B cell (primary cell): Measurements from ENCODE around the gene RECK. TPM values are rescaled to one million over a fixed set of nuclear protein-coding genes. Genes with fewer than 3 reads are reported as not detected.

Experiments used
- ATAC-seq: fragments of 200-7000 bp; cut with Tn5 transposase; one replicate; pipeline ENCODE4 v1.10.0; 2021; ENCODE audit warnings: low read depth, mild to moderate bottlenecking, moderate number of reproducible peaks, moderate library complexity
- CTCF ChIA-PET: fragments of 350-600 bp; sonication (Branson Sonifier 250); formaldehyde crosslinking; loops from one replicate; lab custom pipeline; 2021; ENCODE audit warnings: antibody characterized with exemption, inconsistent platforms; lab: Charles Lee
- POLR2A ChIA-PET: fragments of 350-600 bp; sonication (Branson Sonifier 250); formaldehyde crosslinking; loops from one replicate; lab custom pipeline; 2021; ENCODE audit warnings: antibody characterized with exemption; lab: Charles Lee
- DNase-seq: peaks from one replicate; pipeline ENCODE4 v3.0.0; 2013
- H2AFZ ChIP-seq: 2 replicates; pipeline ENCODE4 v1.6.1; 2012; ENCODE audit warnings: mild to moderate bottlenecking, low read depth, low read length; ENCODE audit not compliant: insufficient read depth, poor library complexity, severe bottlenecking
- H3K27ac ChIP-seq, 2 donors: 1 replicate in 1 of 2; 2 replicates in 1 of 2; pipeline ENCODE4 v1.5.1; 2012 to 2013; ENCODE audit warnings: low read length in 2 of 2, mild to moderate bottlenecking in 2 of 2, moderate library complexity in 1 of 2
- H3K27me3 ChIP-seq, 4 experiments: fragments of 200-600 bp in 1 of 4; sonication (generic) in 1 of 4; replicated peaks in 1 of 4; 1 replicate in 2 of 4; 2 replicates in 2 of 4; pipeline versions ENCODE4 v1.6.1 to v1.7.0; 2013 to 2016; ENCODE audit warnings: low read length in 3 of 4, mild to moderate bottlenecking in 2 of 4, mixed read lengths in 1 of 4, moderate library complexity in 1 of 4; ENCODE audit not compliant: insufficient read depth in 4 of 4, control insufficient read depth in 3 of 4; ENCODE audit errors: control extremely low read depth in 1 of 4
- H3K36me3 ChIP-seq, 2 experiments: replicated peaks in 1 of 2; 1 replicate in 1 of 2; 2 replicates in 1 of 2; pipeline versions ENCODE4 v1.6.1 to v1.7.1; 2013; ENCODE audit warnings: low read length in 1 of 2; ENCODE audit not compliant: insufficient read depth in 2 of 2, control insufficient read depth in 1 of 2; ENCODE audit errors: control extremely low read depth in 1 of 2, extremely low read depth in 1 of 2
- H3K4me1 ChIP-seq, 2 donors: fragments of 200-600 bp in 1 of 2; sonication (generic) in 1 of 2; 1 replicate in 1 of 2; 2 replicates in 1 of 2; pipeline versions ENCODE4 v1.5.1 to v1.6.1; 2013 to 2017; ENCODE audit warnings: low read length in 2 of 2; ENCODE audit not compliant: control insufficient read depth in 2 of 2, insufficient read depth in 2 of 2
- H3K4me2 ChIP-seq: replicated peaks from 2 replicates; pipeline ENCODE3; 2012; ENCODE audit warnings: mild to moderate bottlenecking, low read depth, low read length; ENCODE audit not compliant: poor library complexity, severe bottlenecking
- H3K4me3 ChIP-seq, 5 experiments: fragments of 200-600 bp in 1 of 5; sonication (generic) in 1 of 5; 1 replicate in 3 of 5; 2 replicates in 2 of 5; pipeline versions ENCODE4 v1.5.1 to v1.7.0; 2011 to 2016; ENCODE audit warnings: low read length in 4 of 5, mild to moderate bottlenecking in 4 of 5, low read depth in 2 of 5, control low read depth in 1 of 5, moderate library complexity in 1 of 5; ENCODE audit not compliant: insufficient read depth in 1 of 5; ENCODE audit errors: control extremely low read depth in 1 of 5, extremely low read depth in 1 of 5
- H3K79me2 ChIP-seq: fragments of 200-600 bp; sonication (generic); one replicate; pipeline ENCODE4 v1.6.0; 2016; ENCODE audit warnings: low read length; ENCODE audit not compliant: control insufficient read depth, insufficient read depth
- H3K9ac ChIP-seq: fragments of 200-600 bp; sonication (generic); 2 replicates; pipeline ENCODE4 v1.6.1; 2017; ENCODE audit warnings: mild to moderate bottlenecking, low read length, moderate library complexity
- H3K9me3 ChIP-seq, 3 donors: one replicate each; pipeline versions ENCODE4 v1.6.1 to v1.7.1; 2013; ENCODE audit warnings: low read length in 2 of 3; ENCODE audit not compliant: control insufficient read depth in 2 of 3, insufficient read depth in 1 of 3; ENCODE audit errors: control extremely low read depth in 1 of 3
- H4K20me1 ChIP-seq: 2 replicates; pipeline ENCODE4 v1.6.0; 2012; ENCODE audit warnings: mild to moderate bottlenecking, low read length; ENCODE audit not compliant: insufficient read depth, control insufficient read depth, poor library complexity, severe bottlenecking
- H3K27ac Mint-ChIP-seq: one replicate; pipeline ENCODE4 v1.8.0; 2021; ENCODE audit warnings: mixed read lengths
- H3K27me3 Mint-ChIP-seq: one replicate; pipeline ENCODE4 v1.8.0; 2021; ENCODE audit warnings: mixed read lengths
- H3K4me1 Mint-ChIP-seq: one replicate; pipeline ENCODE4 v1.8.0; 2021; ENCODE audit warnings: mixed read lengths
- H3K4me3 Mint-ChIP-seq: one replicate; pipeline ENCODE4 v1.8.0; 2021; ENCODE audit warnings: mixed read lengths
- H3K9me3 Mint-ChIP-seq: one replicate; pipeline ENCODE4 v1.8.0; 2022; ENCODE audit warnings: mixed read lengths; ENCODE audit not compliant: insufficient read depth
- CTCF ChIP-seq: fragments of 200-600 bp; IDR thresholded peaks from one replicate; pipeline ENCODE4 v1.8.0; 2022; ENCODE audit warnings: antibody characterized with exemption, mild to moderate bottlenecking
- EZH2 ChIP-seq: IDR thresholded peaks from 2 replicates; pipeline ENCODE4 v1.6.1; 2012; ENCODE audit warnings: borderline replicate concordance, low read depth, mild to moderate bottlenecking, moderate library complexity, low read length; ENCODE audit not compliant: insufficient read depth, poor library complexity, severe bottlenecking
- WGBS: methylation state at CpG from one replicate; pipeline ENCODE4 v1.1.5; 2013; ENCODE audit warnings: missing lambda C conversion rate; ENCODE audit not compliant: insufficient coverage; 5-methylcytosine and 5-hydroxymethylcytosine counted together
- intact Hi-C: fragments of 100-400 bp; cut with micrococcal nuclease; formaldehyde crosslinking; loops from one replicate; pipeline ENCODE4 v1.10.0; 2022
- polyA plus RNA-seq: library from polyadenylated mRNA; depleted of rRNA; stranded (reverse); fragments of >200 nt; gene quantifications from 2 replicates; pipeline ENCODE4 v1.2.3, GENCODE V29; 2012
- total RNA-seq, 2 donors: library from RNA; stranded (reverse); fragments of 120-200 nt in 1 of 2; gene quantifications; 1 replicate in 1 of 2; 2 replicates in 1 of 2; pipeline versions ENCODE4 v1.2.3 to v1.2.4, GENCODE V29; 2013 to 2022

RECK gene
- total and polyA plus RNA-seq, 2 donors (not counting 1 experiment from before 2014, with no cell fraction given), result 5.6 to 7.7 TPM

- no peaks in the 10 kb centered on the region for H3K9me3 Mint-ChIP-seq
- no peak overlapping the region for H3K27ac Mint-ChIP-seq
- TF ChIP-seq CTCF, result no peak
- no peak for TF ChIP-seq EZH2
- Histone ChIP-seq H3K27ac (no peak overlapping the region), H3K4me3 (no peak overlapping the region), H3K79me2 (no peaks in the 10 kb centered on the region), H4K20me1 (no peaks in the 10 kb centered on the region), H2AFZ (no peak overlapping the region), H3K4me2 (no peak overlapping the region), H3K9me3 (no peaks in the 10 kb centered on the region), H3K4me1 (peaks cover 10 to 11% of the 10 kb centered on the region in 2 donors), H3K9ac (no peak overlapping the region), H3K27me3 (no peaks in the 10 kb centered on the region), H3K36me3 (peaks cover 0 to 3% of the 10 kb centered on the region in 2 experiments)
- DNase-seq (no peak), ATAC-seq (no peak)
- WGBS, result 63% methylated on average over 5 of the region's 7 CpGs
- H3K4me3 Mint-ChIP-seq, result no peak overlapping the region
- ChIA-PET CTCF (interaction anchor here (1.5 kb wide), 1 partner anchor 21 kb away, joined by 3 read pairs; no protein-coding TSS in a partner anchor), POLR2A (no interaction called here)
- peaks cover 11% of the 10 kb centered on the region for H3K4me1 Mint-ChIP-seq
- no peaks in the 10 kb centered on the region for H3K27me3 Mint-ChIP-seq
- intact Hi-C loops, result no loop called here
These were observed 89.5 kb downstream of the RECK start for GRCh38 chr9:36126016-36126730.

- CTCF ChIA-PET, result interaction anchor here (1.4 kb wide), 1 partner anchor 25 kb away, joined by 4 read pairs; no protein-coding TSS in a partner anchor
- Histone ChIP-seq H3K27me3 (no peaks in the 10 kb centered on the region), H3K36me3 (no peaks in the 10 kb centered on the region), H3K9ac (no peak overlapping the region), H2AFZ (peak overlapping the region; percentile 59), H3K27ac (no peak overlapping the region), H3K79me2 (no peaks in the 10 kb centered on the region), H3K4me1 (peaks cover 10 to 11% of the 10 kb centered on the region in 2 donors), H3K4me3 (no peak overlapping the region), H3K9me3 (no peaks in the 10 kb centered on the region), H4K20me1 (no peaks in the 10 kb centered on the region), H3K4me2 (peak overlapping the region; percentile 45)
- ATAC-seq, result peak; percentile 28
- H3K9me3 Mint-ChIP-seq, result no peaks in the 10 kb centered on the region
- WGBS, result 33% methylated on average over 2 of the region's 5 CpGs
- DNase-seq, result no peak
- TF ChIP-seq EZH2 (no peak), CTCF (no peak)
- H3K27me3 Mint-ChIP-seq, result no peaks in the 10 kb centered on the region
- no peak overlapping the region for H3K4me3 Mint-ChIP-seq
- POLR2A ChIA-PET, result no interaction called here
- peaks cover 11% of the 10 kb centered on the region for H3K4me1 Mint-ChIP-seq
- intact Hi-C loops, result no loop called here
- H3K27ac Mint-ChIP-seq, result no peak overlapping the region
These were observed 91.0 kb downstream of the RECK start for GRCh38 chr9:36127652-36128244.
